K562 (cell line): ENCODE results near the gene GMPR. TPM values are rescaled to one million over a fixed set of nuclear protein-coding genes. Genes with fewer than 3 reads are reported as not detected.

Experiments used
- BCOR ChIP-seq: fragments of 450-650 bp; IDR thresholded peaks from 2 replicates; pipeline ENCODE4 v1.6.1; 2016
- BRD9 ChIP-seq: fragments of 450-650 bp; IDR thresholded peaks from 2 replicates; pipeline ENCODE4 v1.6.1; 2018; ENCODE audit warnings: low read depth; ENCODE audit not compliant: partially characterized antibody
- CEBPB ChIP-seq: fragments of 450-650 bp; IDR thresholded peaks from 2 replicates; pipeline ENCODE4 v1.6.1; 2016; ENCODE audit warnings: missing genetic modification characterization, missing compliant biosample characterization
- FOXK1 ChIP-seq: sonication (generic); formaldehyde crosslinking; IDR thresholded peaks from 2 replicates; pipeline ENCODE4 v1.8.0; 2022; ENCODE audit warnings: missing genetic modification reagents, mild to moderate bottlenecking, borderline replicate concordance
- HDGF ChIP-seq: fragments of 450-650 bp; IDR thresholded peaks from 2 replicates; pipeline ENCODE4 v1.6.1; 2016
- HEY1 ChIP-seq: fragments of 250-450 bp; sonication (Bioruptor Pico); IDR thresholded peaks from 2 replicates; pipeline ENCODE4 v1.5.0; 2020; ENCODE audit warnings: mild to moderate bottlenecking, moderate library complexity, borderline replicate concordance
- L3MBTL2 ChIP-seq: fragments of 450-650 bp; IDR thresholded peaks from 2 replicates; pipeline ENCODE4 v1.6.1; 2016; ENCODE audit warnings: mild to moderate bottlenecking, moderate library complexity
- MCM3 ChIP-seq: fragments of 450-650 bp; IDR thresholded peaks from 2 replicates; pipeline ENCODE4 v1.6.1; 2016
- MEF2D ChIP-seq: conservative IDR thresholded peaks from 2 replicates; pipeline ENCODE4 v1.6.1; 2016; ENCODE audit warnings: low read depth, missing genetic modification characterization, missing compliant biosample characterization
- MNT ChIP-seq, 2 experiments: fragments of 450-650 bp; conservative IDR thresholded peaks; 2 replicates each; pipeline ENCODE4 v1.6.1; 2017; ENCODE audit warnings: mild to moderate bottlenecking in 2 of 2, moderate library complexity in 2 of 2
- NCOA2 ChIP-seq, 2 experiments: fragments of 450-650 bp; IDR thresholded peaks; 2 replicates each; pipeline ENCODE4 v1.6.1; 2018; ENCODE audit warnings: mild to moderate bottlenecking in 2 of 2, moderate library complexity in 1 of 2; ENCODE audit not compliant: partially characterized antibody in 2 of 2
- NUFIP1 ChIP-seq: fragments of 450-650 bp; IDR thresholded peaks from 2 replicates; pipeline ENCODE4 v1.6.1; 2018; ENCODE audit not compliant: partially characterized antibody
- PKNOX1 ChIP-seq: fragments of 450-650 bp; IDR thresholded peaks from 2 replicates; pipeline ENCODE4 v1.6.1; 2016
- PREB ChIP-seq: sonication (generic); formaldehyde crosslinking; IDR thresholded peaks from 2 replicates; pipeline ENCODE4 v1.8.1; 2023; ENCODE audit warnings: mild to moderate bottlenecking, missing genetic modification reagents
- SFPQ ChIP-seq: fragments of 200-400 bp; formaldehyde crosslinking; IDR thresholded peaks from 2 replicates; pipeline ENCODE4 v1.6.1; 2017; ENCODE audit warnings: mild to moderate bottlenecking, low read depth, low read length, moderate library complexity
- SMAD4 ChIP-seq: fragments of 250-450 bp; sonication (Bioruptor Pico); conservative IDR thresholded peaks from 2 replicates; pipeline ENCODE4 v1.8.0; 2021; ENCODE audit warnings: inconsistent platforms, mild to moderate bottlenecking, moderate library complexity
- ZBTB34 ChIP-seq: fragments of 250-450 bp; sonication (Bioruptor Pico); IDR thresholded peaks from 2 replicates; pipeline ENCODE4 v1.8.0; 2021; ENCODE audit warnings: mild to moderate bottlenecking, moderate library complexity
- ZNF3 ChIP-seq: fragments of 250-450 bp; sonication (Bioruptor Pico); IDR thresholded peaks from 2 replicates; pipeline ENCODE4 v1.5.0; 2021; ENCODE audit warnings: mild to moderate bottlenecking, moderate library complexity
- polyA plus RNA-seq, 8 experiments: library from polyadenylated mRNA; depleted of rRNA in 4 of 8; stranded (reverse) in 5 of 8; unstranded in 3 of 8; fragments of >200 nt; fragmentation: Nextera tagmentation in 2 of 8; fragmentation: Illumina TruSeq in 1 of 8; extraction: Ambion mirVana in 2 of 8; extraction: Trizol in 1 of 8; gene quantifications; 2 replicates each; pipeline versions ENCODE4 v1.2.1 to v1.2.3, GENCODE V29; 2011 to 2014; ENCODE audit warnings: inconsistent platforms in 1 of 8, missing spikeins in 1 of 8
- total RNA-seq, 7 experiments: library from RNA; depleted of rRNA in 6 of 7; stranded (reverse); fragments of >200 nt in 6 of 7; fragmentation: Illumina TruSeq in 2 of 7; extraction: Trizol in 2 of 7; gene quantifications; 2 replicates each; pipeline versions ENCODE4 v1.2.1 to v1.2.3, GENCODE V29; 2011 to 2021; ENCODE audit warnings: low replicate concordance in 1 of 7

Gene GMPR
- total and polyA plus RNA-seq, 9 of the 15 experiments (the other 6 are each of a cell fraction or from before 2014, with no cell fraction given): 34.6 to 83.7 (median 49.8) TPM

GRCh38 chr6:16265351-16266341 lies 27.3 kb downstream of the GMPR start (continued):
- TF ChIP-seq MCM3: no peak
- peak; percentile 83 for TF ChIP-seq ZNF3 (CRISPR knock-in tag)
- 0 out of 2 replicates have a peak, but pooled peaks have one; percentile 15 for TF ChIP-seq PKNOX1
- no peak for TF ChIP-seq SFPQ
- peak; percentile 91 for TF ChIP-seq SMAD4
- TF ChIP-seq HDGF: no peak
- TF ChIP-seq BRD9: peak; percentile 77
- TF ChIP-seq ZBTB34 (CRISPR knock-in tag): no peak
- no peak for TF ChIP-seq CEBPB (tag)
- peak; percentile 63; the same call in 1 of the 2 replicates for TF ChIP-seq BCOR
- peak; percentile 90; the same call in 1 of the 2 replicates for TF ChIP-seq HEY1 (CRISPR knock-in tag)
- TF ChIP-seq NCOA2 (IDR thresholded peaks at IDR 0.05; ENCODE audit: partially characterized antibody in 2 of 2): no peak
- peak; percentile 71 to 80 for TF ChIP-seq MNT (conservative IDR thresholded peaks at IDR 0.05)
- TF ChIP-seq FOXK1: 0 out of 2 replicates have a peak, but pooled peaks have one; percentile 4
- TF ChIP-seq PREB (CRISPR knock-in tag): peak; percentile 90; the same call in 1 of the 2 replicates
- TF ChIP-seq L3MBTL2: peak; percentile 89
- peak; percentile 51 for TF ChIP-seq NUFIP1
- TF ChIP-seq MEF2D: no peak; the same call in 1 of the 2 replicates
